ENCODE measurements around the gene IKBKE.
"Not testable (repeated sequence)": the region's sequence is repeated elsewhere in the genome, so short reads cannot be mapped to it uniquely, and the experiment has no call there.

The IKBKE gene

DNA sequence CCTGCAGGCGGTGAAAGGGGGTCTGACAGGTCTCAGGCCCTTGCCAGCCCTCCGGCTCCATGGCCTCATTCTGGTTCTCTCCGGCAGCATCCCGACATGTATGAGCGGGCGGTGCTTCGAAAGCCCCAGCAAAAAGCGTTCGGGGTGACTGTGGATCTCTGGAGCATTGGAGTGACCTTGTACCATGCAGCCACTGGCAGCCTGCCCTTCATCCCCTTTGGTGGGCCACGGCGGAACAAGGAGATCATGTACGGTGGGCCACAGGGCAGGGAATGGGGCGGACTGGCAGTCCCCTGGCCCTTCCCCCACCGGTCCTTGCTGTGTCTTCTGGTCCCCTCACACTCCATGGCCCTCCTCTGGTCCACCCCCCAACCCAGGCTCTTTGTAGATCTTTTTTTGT, 6.3 kb downstream of the IKBKE start:
- no peak for DNase-seq

DNA sequence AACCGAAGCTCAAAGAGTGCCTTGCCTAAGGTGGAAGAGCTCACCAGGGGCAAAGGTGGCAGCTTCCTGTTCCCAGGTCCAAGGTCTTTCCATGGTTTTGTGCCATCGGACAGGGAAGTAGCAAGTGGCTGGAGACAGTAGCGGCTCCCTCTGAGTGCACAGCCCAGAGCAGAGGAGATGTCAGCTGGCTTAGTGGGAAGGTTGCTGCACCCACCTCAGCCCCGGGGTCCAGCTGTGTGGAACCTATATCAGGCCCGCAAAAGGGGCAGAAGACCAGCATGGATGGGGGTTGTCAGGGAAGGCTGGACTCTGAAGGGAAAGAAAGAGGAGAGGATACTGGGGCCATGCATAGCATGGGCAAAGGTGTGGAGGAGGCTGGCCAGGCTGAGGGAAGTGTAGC, 6.8 kb downstream of the IKBKE start:
- DNase-seq, result no peak

DNA sequence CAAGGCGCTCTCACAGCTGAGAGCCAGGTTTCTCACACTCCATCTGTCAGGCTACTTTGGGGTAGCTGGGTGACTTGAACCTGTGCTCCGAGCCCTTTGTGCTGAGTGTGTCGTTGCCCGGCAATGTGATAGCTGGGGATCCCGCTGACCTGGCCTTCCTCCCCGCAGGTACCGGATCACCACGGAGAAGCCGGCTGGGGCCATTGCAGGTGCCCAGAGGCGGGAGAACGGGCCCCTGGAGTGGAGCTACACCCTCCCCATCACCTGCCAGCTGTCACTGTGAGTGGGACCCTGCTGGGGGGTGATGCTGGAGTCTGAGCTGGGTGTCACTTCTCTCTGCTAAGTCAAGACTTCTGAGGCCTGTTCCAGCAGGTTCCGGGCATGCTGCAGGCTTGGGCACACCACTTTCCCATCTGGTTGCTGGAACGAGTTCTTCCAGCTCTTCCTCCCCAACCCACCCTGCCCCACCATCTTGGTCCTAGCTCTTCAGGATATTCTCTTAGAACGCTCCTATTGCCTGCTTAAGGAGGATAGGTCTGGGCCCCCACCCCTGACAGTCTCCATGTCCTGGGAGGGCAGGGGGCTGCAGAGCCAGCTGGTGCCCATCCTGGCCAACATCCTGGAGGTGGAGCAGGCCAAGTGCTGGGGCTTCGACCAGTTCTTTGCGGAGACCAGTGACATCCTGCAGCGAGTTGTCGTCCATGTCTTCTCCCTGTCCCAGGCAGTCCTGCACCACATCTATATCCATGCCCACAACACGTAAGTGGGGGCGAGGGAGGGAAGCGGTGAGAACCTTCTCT, 7.5 kb downstream of the IKBKE start:
- DNase-seq, result no peak

DNA sequence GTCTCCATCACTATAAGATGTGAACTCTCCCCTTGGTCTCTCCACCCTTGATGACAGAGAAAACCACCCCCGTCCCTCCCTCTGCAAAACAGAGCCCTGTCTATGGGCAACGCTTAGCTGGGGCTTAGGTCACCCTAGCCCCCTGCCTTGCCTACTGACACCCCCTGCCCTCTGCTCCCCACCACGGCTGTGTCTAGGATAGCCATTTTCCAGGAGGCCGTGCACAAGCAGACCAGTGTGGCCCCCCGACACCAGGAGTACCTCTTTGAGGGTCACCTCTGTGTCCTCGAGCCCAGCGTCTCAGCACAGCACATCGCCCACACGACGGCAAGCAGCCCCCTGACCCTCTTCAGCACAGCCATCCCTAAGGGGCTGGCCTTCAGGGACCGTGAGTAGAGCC, 8.5 kb downstream of the IKBKE start:
- no peak for DNase-seq

DNA sequence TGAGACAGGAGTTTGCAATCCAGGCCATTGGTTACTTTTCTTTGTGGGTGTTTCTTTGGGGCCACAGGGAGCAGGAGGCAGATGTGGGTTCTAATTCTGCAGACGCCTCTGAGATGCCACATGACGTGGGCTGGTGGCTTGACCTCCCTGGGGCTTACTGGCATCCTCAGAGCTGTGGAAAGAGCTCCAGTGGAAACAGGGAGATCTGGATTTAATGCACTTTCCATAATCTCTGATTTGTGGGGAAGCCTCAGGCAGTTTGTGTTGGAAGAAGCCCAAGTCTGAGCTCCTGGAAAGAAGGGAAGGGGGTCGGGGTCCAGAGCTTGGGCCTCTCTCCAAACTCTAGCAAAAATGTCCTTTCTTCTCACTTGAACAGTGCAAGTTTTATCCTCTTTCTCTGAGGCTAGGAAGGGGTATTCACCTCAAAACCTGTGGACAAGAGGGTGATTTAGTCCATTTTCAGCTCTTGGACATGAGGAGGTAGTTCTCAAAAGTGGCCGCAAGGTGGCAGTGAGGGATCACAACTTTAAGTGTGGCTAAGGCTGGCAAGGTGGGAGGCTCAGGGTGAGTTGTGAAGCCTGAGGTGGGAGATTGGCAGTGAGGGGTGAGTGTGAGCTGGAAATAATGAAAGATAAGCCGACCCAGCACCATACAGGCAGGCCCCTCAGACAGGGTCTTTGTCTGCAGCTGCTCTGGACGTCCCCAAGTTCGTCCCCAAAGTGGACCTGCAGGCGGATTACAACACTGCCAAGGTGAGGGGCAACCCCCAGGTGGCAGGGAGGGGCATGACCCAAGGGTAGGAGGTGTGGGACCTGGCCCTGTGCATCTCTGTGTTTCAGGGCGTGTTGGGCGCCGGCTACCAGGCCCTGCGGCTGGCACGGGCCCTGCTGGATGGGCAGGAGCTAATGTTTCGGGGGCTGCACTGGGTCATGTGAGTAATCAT, 9.2 kb downstream of the IKBKE start:
- DNase-seq, result peak; percentile 48 to 53

DNA sequence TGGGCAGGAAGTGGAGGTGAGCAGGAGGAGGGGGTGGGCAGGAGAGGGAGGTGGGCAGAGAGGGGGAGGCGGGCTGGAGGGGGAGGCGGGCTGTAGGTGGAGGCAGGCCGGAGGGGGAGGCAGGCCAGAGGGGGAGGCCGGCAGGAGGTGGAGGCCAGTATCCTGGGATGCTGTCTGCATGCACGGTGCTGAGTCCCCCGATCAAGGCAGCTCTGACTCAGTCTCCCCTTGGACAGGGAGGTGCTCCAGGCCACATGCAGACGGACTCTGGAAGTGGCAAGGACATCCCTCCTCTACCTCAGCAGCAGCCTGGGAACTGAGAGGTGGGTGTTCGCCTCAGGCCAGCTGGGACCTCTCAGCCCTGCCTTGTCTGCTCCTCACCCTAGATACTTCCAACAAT, 9.9 kb downstream of the IKBKE start:
- DNase-seq, result no peak

DNA sequence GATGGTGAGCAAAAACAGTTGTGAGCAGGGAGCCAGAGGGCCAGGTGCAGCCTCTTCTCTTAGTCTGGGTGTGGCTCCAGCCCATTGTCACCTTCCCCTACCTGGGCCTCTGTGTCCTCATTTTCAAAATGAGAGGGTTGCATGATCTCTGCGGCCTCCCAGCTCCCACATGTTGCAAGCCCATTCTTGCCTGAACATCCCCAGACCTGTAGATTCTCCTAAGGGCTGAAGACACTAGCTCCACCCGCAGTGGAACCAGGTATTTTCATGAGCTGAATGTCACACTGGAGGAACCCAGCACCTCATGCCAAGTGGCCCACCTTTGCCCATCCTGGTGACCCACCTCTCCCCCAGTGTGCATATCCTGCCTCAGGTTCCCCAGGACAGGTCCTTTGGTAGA, 12.3 kb downstream of the IKBKE start:
- DNase-seq, result no peak

DNA sequence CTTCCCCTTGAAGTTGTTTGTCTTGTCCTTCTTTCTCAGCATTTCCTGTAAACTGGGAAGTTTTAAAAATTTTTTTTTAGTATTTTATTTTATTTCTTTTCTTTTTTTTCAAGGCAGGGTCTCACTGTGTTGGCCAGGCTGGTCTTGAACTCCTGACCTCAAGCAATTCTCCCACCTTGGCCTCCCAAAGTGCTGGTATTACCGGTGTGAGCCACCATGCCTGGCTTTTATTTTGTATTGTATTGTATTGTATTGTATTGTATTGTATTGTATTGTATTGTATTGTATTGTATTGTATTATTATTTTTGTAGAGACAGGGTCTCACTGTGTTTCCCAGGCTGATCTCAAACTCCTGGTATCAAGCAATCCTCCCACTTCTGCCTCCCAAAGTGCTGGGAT, 13.6 kb downstream of the IKBKE start:
- DNase-seq, result not testable (repeated sequence)

DNA sequence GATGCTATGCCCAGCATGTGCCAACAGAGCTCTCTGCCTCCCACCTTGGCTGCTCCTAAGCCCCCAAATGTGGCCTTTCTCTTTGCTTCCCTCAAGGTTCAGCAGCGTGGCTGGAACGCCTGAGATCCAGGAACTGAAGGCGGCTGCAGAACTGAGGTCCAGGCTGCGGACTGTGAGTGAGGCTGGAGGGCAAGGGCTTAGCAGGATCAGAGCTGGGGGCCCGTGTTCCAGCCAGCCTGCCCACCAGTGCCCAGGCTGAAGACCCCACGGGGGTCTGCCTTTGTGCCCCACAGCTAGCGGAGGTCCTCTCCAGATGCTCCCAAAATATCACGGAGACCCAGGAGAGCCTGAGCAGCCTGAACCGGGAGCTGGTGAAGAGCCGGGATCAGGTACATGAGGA, 14.6 kb downstream of the IKBKE start:
- no peak for DNase-seq

DNA sequence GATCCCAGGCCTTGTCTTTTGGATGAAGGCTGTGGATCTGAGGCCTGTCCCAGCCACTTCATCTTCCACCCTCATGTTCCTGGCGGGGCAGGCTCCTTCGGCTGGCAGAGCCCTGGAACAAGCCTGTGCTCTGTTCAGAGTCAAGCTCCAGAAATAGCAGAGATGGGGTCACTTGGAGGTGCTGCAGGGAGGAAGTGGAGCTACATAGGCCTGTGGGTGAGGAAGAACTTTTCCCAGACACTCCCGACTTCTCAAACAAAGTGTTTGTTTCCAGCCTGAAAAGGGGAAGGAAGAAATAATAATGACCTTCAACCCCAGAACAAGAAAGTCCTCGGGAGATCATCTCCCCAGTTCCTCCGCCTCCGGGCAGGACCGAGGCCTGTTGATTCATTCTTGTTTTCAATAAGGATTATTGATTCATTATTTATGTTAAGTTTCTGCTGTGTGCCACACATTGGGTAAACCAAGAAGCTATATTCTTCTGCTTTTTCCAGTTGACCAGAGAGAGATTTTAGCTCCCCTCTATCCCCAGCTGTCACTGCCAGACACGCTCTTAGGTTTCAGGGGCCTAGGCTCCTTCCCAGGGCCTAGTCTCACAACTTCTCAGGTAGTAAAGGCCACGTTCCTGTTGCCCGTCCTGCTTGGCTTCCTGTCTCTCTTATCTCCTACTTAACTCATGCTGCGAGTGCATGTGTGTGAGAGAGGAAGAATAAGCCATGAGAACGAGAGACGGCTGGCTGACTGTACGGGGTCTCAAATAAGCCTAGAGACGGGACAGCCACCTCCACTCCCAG, 16.9 kb downstream of the IKBKE start:
- DNase-seq, result no peak

DNA sequence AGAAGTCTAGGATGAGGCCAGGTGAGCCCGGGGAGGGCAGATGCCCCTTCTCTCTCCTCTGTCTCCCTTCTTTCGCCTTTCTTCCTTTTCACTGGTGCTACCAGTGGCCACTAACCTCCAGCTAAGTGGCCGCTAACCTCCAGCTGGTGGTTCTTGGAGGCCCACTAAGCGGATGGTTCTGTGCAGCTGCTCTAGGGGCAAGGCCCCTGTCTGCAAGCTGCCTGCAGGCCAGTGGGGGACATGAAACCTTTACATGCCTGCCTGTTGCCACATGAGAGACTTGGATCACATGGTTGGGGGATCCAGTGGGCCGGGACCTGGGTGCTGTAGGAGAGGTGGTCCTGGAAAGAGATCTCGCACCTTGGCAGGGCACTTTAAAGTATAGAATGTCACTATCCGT, 17.7 kb downstream of the IKBKE start:
- no peak for DNase-seq

DNA sequence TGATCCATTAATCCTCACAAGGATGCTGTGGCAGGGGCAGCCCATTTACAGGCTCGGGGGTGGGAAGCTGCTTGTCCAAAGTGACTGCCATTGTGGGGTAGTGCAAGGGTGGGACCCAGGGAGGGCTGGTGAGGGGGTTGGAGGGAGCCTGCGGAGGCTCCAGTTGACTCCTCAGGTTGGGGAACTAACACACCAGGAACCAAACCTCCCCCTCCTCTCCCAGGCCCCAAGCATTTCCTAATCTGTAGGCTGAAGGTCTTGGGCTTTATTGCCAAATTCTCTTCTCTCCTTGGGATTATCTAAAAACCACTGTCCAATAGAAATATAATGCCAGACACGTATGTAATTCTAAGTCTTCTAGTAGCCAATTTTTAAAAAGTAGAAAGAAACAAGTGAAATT, 18.2 kb downstream of the IKBKE start:
- no peak for DNase-seq

DNA sequence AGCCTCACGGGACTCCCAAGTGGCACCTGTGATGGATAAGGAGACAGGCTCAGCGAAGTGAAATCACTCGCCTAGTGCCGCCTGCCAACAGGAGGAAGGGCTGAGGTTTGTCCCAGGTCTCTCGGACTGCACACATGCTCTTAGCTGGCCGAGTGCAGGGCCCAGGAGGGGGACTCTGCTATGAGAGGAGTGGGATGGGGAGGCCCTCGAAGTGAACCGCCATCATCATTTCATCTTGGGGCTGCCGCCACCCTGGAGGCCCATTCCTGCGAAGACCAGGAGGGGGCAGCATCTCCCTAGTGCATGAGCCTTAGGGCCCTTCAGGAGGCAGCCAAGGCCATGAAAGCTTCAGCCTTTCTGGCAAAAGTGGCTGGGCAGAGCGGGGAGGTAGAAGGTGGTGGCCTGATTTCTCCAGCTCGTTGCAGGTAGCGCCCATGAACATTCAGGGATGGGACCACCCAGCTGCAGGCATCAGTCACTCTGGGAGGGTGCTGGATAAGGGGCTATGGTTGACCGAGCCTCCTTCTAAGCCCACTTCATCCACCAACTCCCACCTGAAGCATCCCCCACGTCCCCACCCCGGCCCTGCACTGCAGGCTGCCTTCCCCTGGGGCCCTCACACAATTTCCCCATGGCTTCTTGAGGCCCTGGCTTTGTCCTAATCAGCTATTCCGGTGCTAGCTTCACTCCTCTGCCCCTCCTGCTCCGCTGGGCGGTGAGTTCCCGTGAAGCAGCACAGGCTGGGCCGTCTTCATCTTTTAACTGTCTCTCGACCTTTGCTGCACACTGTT, 19.9 kb downstream of the IKBKE start:
- DNase-seq, result peak; percentile 68 to 73

DNA sequence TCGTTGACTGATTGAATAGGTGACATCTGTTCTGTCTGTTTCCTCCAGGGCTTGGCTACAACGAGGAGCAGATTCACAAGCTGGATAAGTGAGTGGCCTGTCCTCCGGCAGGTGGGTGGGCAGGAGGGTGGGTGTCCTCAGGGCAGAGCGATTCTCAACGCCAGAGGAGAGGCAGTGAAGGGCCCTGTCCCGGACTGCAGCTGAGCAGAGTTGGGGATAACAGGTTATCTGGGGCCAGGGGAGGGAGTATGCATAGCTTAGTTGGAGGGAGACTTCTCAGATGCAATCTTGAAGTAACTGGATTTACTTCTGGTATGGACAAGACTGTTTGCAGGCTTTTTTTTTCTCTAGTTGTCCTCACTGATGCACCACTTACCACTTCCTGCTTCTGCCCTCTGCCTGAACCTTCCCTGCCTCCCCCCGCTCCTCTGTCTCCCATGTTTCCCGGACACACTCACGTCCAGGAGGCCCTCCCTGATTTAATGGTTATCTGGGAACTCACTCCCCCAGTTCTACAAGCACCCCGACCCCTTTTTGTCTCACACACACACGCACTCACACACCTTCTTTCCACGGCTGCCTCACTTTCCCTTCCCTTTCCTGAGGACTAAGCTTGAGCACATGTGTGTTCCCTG, 20.6 kb downstream of the IKBKE start:
- no peak for DNase-seq

DNA sequence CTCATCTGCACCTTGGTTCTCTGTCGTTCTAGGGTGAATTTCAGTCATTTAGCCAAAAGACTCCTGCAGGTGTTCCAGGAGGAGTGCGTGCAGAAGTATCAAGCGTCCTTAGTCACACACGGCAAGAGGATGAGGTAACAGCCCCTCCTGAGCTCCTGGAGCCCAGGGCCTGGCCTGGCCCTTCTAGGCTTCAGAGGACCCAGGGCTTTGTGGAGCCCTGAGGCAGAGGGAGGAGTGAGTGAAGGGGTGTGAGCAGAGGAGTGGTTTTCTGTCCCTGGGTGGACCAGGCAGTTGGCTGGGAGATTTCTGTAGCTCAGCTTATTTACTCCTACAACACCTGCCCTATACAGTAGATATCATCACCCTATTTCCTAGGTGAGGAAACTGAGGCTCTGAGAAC, 21.3 kb downstream of the IKBKE start:
- DNase-seq, result no peak

DNA sequence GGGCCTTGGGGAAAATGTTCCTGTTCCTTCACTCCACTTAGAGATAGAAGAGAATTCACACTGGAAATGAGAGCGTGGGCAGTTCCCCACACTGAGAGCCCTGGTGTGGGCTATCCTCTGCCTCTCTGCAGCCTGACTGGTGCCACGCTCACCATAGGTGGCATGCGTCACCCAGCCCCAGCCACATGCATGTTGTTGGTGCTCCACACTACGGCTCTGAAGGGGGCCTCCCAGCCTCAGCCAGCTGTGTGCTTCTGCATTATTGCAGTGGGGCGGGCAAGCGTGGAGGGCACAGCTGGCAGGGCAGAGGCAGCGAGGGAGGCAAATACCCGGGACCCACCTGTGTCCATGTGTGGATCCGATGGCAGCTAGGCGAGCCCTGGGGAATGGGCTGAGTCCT, 22.3 kb downstream of the IKBKE start:
- DNase-seq, result no peak

DNA sequence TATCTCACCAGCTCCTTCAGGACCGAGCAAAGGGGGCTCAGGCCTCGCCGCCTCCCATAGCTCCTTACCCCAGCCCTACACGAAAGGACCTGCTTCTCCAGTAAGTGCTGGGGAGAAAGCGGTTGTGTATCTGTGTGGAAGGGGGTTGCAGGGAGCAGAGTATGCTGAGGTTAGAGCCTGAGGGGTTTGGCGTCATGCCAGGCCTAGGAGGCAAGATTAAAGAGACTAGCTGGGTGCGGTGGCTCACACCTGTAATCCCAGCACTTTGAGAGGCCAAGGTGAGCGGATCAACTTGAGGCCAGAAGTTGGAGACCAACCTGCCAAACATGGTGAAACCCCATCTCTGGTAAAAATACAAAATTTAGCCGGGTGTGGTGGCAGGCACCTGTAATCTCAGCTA, 23.0 kb downstream of the IKBKE start:
- DNase-seq, result no peak

DNA sequence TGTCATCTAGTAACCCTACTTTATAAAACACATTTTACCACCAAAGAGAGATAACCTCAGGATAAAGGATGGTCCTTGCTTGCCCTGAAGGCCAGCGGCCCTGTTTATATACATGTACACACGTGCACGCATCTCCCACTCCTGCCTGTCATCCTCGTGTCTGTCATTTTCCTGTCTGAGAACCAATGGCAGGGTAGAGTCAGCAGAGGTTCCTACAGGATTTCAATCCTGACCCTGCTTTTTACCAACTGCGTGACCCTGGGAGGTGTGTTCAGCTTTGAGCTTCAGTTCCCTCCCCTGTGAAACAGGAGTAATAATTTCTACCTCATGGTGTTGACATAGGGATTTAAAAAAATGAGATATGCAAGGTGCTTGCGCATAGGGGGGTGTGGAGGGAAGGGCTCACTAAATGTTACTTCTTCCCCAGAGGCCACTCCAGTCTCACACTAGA, 24.8 kb downstream of the IKBKE start:
- DNase-seq, result no peak

DNA sequence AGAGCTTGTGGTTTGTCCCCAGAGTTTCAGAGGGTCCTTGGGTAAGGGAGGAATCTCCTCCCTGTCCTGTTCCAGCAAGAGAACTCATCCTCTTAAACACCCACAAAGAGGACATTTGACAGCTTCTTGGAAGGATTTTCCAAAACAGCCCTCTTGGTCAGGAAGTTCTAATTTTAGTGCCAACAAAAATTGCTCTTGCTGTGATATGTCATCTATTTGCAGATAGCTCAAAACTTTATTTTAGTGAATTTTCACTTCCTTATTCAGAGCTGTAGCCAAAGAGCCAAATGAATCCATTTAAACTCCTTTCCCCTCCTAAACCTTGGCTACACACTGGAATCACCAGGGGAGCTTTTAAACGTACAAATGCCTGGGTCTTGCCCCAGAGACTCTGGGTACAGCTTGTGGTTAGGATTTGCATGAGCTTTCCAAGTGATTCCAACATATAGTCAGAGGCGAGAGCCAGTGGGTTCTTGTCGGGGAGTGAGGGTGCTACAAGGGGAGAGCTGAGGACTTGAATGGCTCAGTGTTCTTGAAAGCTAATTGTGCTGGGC, 25.3 kb downstream of the IKBKE start:
- no peak for DNase-seq

DNA sequence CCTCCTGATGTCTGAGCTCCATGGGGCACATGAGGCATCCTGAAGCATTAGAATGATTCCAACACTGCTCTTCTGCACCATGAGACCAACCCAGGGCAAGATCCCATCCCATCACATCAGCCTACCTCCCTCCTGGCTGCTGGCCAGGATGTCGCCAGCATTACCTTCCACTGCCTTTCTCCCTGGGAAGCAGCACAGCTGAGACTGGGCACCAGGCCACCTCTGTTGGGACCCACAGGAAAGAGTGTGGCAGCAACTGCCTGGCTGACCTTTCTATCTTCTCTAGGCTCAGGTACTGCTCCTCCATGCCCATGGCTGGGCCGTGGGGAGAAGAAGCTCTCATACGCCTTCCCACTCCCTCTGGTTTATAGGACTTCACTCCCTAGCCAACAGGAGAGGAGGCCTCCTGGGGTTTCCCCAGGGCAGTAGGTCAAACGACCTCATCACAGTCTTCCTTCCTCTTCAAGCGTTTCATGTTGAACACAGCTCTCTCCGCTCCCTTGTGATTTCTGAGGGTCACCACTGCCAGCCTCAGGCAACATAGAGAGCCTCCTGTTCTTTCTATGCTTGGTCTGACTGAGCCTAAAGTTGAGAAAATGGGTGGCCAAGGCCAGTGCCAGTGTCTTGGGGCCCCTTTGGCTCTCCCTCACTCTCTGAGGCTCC, 26.0 kb downstream of the IKBKE start:
- peak; percentile 31 to 44 for DNase-seq

DNA sequence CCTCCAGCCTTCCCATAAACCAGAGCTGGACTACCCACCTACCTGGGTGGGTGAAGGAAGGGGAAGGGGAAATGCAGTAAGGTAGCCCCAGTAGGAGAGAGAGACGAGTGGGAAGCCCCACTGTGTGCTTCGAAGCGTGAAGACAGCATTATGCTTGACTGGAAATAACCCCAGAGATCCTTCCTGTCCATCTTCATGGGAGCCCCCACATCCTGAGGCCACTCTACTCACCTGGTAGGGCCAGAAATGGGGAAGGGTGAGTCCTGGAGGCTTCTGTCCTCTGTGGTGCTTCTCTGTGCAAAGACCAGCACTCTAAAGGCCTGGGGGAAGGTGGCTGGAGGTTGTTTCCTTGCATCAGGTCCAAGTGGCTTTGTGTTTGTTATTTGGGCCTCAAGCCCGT, 27.1 kb downstream of the IKBKE start:
- DNase-seq, result no peak

Data from SHP77 (cell line).